NK-92 treated with Interleukin-12 subunit alpha and Interleukin-12 subunit beta, amount 100 ng/mL, for 24 hours (cell line): Measurements from ENCODE around the gene SPATA1.
A peak's percentile ranks its signal among the peaks of the same experiment; 100 is the strongest.
"Not testable (repeated sequence)": the region's sequence is repeated elsewhere in the genome, so short reads cannot be mapped to it uniquely, and the experiment has no call there.

Source experiments
- DNase-seq: peaks from one replicate; lab custom pipeline; 2025; lab: John Stamatoyannopoulos, UW

The SPATA1 gene

GRCh38 chr1:84506002-84506728, at the start of gene SPATA1, which contains the start of gene GNG5:
TSS of gene SPATA1 (plus strand) at chr1:84506386. CDS start at chr1:84516360, 9,974 bp downstream.
TSS of gene GNG5 (minus strand) at chr1:84506581. CDS start at chr1:84506091, 490 bp downstream.
- DNase-seq = peak; percentile 99

- DNase-seq = no peak
These were observed 44.1 kb upstream of the SPATA1 start for GRCh38 chr1:84462118-84462517.

GRCh38 chr1:84467298-84467697, 38.9 kb upstream of the SPATA1 start:
- DNase-seq = no peak

- DNase-seq = no peak
These were observed 30.0 kb upstream of the SPATA1 start for GRCh38 chr1:84476225-84476624.

GRCh38 chr1:84478876-84479868, 27.0 kb upstream of the SPATA1 start, which contains the start of gene RPF1:
TSS of gene RPF1 (plus strand) at chr1:84479266. CDS start at chr1:84479282, 16 bp downstream.
- peak; percentile 64 for DNase-seq

- no peak for DNase-seq
These were observed 26.2 kb upstream of the SPATA1 start for GRCh38 chr1:84479998-84480397.

- no peak for DNase-seq
These were observed 25.5 kb upstream of the SPATA1 start for GRCh38 chr1:84480650-84481049.

- DNase-seq = no peak
These were observed 24.9 kb upstream of the SPATA1 start for GRCh38 chr1:84481317-84481716.

- no peak for DNase-seq
These were observed 18.1 kb upstream of the SPATA1 start for GRCh38 chr1:84488107-84488506.

- DNase-seq = no peak
These were observed 16.4 kb upstream of the SPATA1 start for GRCh38 chr1:84489766-84490165.

- DNase-seq = no peak
These were observed 13.5 kb upstream of the SPATA1 start for GRCh38 chr1:84492726-84493125.

- DNase-seq = no peak
These were observed 12.4 kb upstream of the SPATA1 start for GRCh38 chr1:84493747-84494146.

- no peak for DNase-seq
These were observed 9.7 kb upstream of the SPATA1 start for GRCh38 chr1:84496498-84496897.

GRCh38 chr1:84497631-84498275, 8.4 kb upstream of the SPATA1 start:
- DNase-seq = no peak

- DNase-seq = no peak
These were observed 3.3 kb upstream of the SPATA1 start for GRCh38 chr1:84502927-84503326.

- no peak for DNase-seq
These were observed 1.4 kb upstream of the SPATA1 start for GRCh38 chr1:84504580-84505492.

- DNase-seq = no peak
These were observed 639 bp upstream of the SPATA1 start for GRCh38 chr1:84505493-84506001.

- no peak for DNase-seq
These were observed 705 bp downstream of the SPATA1 start for GRCh38 chr1:84506729-84507453.

GRCh38 chr1:84507887-84508286, 1.7 kb downstream of the SPATA1 start:
- DNase-seq = not testable (repeated sequence)

GRCh38 chr1:84508510-84508909, 2.3 kb downstream of the SPATA1 start:
- no peak for DNase-seq
